GM12865 (cell line): ENCODE data around the gene GBX1.

Source experiments
- DNase-seq: peaks from one replicate; pipeline ENCODE4 v3.0.0; 2010; ENCODE audit warnings: low read depth
- H3K4me3 ChIP-seq: 2 replicates; pipeline ENCODE4 v1.5.1; 2011; ENCODE audit warnings: mild to moderate bottlenecking, low read depth, low read length, control low read depth
- TF ChIP-seq, protein P1 (sequence below): IDR thresholded peaks from 2 replicates; pipeline ENCODE4 v1.5.1; 2011; ENCODE audit warnings: low read length, control low read depth, low read depth, inconsistent platforms; ENCODE audit not compliant: insufficient read depth; ENCODE audit errors: missing control alignments

Gene GBX1

DNA sequence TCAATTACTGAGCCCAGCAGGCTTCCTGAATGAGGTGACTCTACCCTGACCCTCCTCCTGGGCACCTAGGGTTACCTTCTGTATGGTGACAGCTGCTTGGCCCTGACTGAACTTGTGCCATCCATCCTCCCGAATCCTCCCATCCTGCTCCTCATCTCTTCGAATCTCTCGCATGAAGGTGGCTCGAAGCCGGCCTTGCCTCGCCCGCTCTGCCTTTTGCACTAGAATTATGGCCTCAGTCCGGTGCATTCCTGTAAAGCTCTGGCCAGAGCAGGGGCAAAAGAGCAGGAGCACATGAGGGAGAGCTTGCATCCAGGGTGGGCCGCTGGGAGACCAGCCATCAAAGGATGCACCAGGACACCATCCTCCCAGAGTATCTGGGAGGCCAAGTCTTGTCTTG lies 35.3 kb upstream of the GBX1 start:
- TF ChIP-seq, protein P1, sequence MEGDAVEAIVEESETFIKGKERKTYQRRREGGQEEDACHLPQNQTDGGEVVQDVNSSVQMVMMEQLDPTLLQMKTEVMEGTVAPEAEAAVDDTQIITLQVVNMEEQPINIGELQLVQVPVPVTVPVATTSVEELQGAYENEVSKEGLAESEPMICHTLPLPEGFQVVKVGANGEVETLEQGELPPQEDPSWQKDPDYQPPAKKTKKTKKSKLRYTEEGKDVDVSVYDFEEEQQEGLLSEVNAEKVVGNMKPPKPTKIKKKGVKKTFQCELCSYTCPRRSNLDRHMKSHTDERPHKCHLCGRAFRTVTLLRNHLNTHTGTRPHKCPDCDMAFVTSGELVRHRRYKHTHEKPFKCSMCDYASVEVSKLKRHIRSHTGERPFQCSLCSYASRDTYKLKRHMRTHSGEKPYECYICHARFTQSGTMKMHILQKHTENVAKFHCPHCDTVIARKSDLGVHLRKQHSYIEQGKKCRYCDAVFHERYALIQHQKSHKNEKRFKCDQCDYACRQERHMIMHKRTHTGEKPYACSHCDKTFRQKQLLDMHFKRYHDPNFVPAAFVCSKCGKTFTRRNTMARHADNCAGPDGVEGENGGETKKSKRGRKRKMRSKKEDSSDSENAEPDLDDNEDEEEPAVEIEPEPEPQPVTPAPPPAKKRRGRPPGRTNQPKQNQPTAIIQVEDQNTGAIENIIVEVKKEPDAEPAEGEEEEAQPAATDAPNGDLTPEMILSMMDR, result no peak
- no peak for DNase-seq
- H3K4me3 ChIP-seq, result no peak overlapping the region

DNA sequence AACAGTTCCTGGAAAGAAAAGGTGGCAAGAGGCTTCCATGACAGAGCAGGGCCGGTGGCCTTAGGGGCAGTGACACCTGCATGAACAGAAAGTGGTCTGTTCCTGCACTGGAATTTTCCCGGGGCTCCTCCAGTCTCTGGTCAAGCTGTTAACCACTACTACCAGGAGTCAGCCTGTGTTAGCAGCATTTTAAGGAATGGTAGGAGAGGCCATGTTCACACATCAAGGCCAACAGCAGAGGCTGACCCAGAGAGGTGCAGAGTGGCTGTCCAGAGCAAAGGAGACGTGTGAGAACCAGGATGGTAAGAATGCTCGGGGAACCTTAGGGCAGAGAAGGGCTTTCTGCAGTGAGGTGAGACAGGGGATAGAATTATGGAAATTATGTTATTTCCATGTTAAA lies 34.3 kb upstream of the GBX1 start:
- no peak for DNase-seq
- no peak overlapping the region for H3K4me3 ChIP-seq
- TF ChIP-seq, protein P1, result no peak

DNA sequence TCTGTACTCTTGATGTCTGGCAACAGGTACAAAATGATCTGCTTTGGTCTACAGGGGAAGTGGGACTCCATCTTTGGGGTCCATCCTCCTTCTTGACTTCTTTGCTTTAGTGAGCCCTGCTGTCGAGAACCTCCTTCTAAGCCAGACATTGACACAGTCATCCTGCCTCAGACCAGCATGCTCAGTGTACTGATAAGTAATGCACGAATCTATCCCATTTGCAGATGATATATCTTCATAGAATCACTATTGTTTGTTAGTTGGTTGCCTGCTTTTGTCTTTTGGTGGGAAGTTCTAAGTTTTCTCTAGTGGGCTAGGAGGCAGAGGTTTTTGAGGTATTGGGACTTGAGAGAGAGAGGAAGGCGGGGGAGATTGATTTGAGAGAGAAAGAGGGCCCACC lies 33.9 kb upstream of the GBX1 start:
- no peak overlapping the region for H3K4me3 ChIP-seq
- no peak for DNase-seq
- TF ChIP-seq, protein P1, result no peak

DNA sequence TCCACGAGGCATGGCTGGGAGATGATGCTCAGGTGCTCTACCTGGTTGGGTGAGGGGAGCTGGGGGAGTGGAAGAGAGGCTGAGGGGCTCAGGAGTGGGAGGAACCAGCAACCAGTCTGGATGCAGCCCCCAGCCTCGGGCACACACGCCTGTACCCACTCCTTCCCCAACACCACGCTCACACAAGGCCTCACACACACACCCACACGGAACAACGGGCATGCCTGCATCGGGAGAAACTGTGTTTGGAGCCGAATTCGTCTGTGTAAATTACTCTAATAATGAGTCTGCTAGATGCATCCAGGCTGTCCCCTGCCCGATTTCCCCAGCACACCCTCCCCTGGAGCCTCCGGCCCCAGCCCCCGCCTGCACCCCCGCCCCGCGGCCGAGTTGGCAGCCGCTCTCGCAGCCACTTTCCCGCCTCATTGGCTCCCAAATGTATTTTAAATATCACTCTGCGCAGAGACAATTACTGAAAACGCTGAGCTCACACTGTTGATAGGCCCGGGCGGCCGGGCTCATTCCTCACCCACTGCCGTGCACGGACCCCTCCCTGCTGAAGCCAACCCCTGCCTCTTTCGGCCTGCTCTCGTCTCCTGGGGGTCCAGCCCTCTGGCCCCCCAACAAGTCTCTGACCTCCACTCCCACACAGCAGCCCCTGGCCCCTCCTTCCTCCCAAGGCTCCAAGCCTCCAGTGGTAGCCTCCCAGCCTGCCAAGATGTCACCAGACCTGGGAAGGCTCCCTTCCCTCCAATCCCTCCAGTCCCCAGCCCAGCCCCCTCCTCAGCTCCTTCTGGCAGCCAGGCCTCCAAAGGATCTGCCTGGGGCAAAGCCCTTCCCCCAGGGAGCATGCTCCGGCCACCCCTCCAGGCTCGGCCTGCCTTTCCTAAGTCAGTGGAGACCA lies 31.7 kb upstream of the GBX1 start:
- no peak overlapping the region for H3K4me3 ChIP-seq
- no peak for DNase-seq
- TF ChIP-seq, protein P1, result no peak

DNA sequence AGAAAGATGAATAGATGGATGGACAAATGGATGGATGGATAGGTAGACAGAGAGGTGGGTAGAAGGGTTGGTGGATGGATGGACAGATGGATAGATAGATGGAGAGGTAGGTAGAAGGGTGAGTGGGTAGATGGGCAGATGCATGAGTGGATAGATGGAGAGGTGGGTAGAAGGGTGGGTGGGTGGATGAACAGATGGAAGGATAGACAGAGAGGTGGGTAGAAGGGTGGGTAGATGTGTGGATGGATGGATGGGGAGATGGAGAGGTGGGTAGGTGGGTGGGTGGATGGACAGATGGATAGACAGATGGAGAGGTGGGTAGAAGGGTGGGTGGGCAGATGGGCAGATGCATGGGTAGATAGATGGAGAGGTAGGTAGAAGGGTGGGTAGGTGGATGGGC lies 30.4 kb upstream of the GBX1 start:
- H3K4me3 ChIP-seq, result no peak overlapping the region
- no peak for DNase-seq
- TF ChIP-seq, protein P1, result no peak

DNA sequence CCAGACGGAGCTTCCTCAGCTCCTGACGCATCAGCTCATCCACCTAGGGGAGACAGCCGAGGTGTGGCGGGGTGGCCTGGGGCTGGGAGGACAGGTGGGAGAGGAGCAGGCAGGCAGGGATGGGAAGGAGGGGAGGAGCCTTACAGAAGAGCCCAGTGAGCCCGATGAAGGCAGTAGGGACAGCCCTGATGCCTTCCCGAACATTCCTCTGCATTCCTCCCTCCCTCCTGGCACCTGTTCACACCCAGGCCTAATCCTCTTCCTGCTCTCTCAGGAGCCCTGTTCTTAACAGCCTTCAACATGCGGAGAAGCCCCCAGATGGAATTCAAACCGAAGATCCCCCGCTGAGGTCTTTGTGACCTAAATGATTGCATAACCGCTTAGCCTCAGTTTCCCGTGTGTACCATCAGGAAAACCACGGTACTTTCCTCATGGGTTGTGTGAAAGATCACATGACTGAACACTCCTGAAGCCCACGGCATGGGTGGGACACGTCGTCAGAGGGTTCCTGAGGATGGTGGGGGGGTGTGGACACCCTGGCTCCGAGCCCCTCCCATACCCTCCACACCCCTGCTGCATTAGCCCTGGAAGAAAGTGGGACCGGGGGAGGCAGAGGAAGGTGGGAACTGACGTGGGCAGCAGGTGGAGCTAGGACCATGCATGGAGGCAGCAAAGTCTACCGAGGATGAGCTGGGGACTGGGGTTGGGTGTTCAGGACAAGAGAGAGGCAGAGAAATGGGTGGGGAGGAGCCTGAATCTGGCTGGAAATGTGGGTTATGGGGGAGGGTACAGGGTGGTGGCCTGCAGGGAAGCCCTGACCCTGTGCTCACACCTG lies 28.3 kb upstream of the GBX1 start:
- TF ChIP-seq, protein P1, result no peak
- DNase-seq, result no peak
- H3K4me3 ChIP-seq, result no peak overlapping the region

DNA sequence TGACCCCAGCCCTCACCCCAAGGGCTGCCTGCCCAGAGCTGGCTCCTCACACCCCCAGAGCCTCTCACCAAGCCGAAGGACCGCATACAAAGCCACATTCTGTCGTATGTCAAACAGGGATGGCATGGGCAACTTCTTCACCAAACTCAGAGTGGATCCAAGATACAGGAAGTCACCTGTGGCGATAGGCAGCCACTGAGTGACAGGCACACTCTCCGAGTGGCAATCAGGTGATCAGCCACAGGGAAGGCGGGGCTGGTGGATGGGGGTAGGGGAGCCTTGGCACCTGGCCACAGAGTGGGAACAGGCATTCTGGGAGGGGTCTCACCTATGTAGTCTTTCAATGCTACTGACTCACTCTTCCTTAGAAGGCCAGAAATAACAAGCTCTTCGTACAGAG lies 26.7 kb upstream of the GBX1 start:
- H3K4me3 ChIP-seq, result no peak overlapping the region
- TF ChIP-seq, protein P1, result no peak
- DNase-seq, result no peak
